ENCODE measurements around the gene WDR44. TPM values are rescaled to one million over a fixed set of nuclear protein-coding genes. Genes with fewer than 3 reads are reported as not detected.
"Not testable (repeated sequence)": the region's sequence is repeated elsewhere in the genome, so short reads cannot be mapped to it uniquely, and the experiment has no call there.

WDR44 gene
- total and polyA plus RNA-seq, 2 donors (not counting 3 experiments of a cell fraction or from before 2014, with no cell fraction given), result 6.5 to 17.4 TPM

DNA sequence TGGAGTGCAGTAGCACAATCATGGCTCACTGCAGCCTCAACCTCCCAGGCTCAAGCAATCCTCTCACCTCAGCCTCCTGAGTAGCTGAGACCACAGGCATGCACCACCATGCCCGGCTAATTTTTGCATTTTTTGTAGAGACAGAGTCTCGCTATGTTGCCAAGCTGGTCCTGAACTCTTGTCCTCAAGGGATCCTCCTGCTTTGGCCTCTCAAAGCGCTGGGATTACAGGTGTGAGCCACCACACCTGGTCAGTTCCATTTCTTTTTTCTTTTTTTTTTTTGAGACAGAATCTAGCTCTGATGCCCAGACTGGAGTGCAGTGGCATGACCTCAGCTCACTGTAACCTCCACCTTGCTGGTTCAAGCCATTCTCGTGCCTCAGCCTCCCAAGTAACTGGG lies 136.5 kb downstream of the WDR44 start:
- H3K9me1 ChIP-seq (replicated peaks; ENCODE audit: control insufficient read depth, extremely low read depth, insufficient read depth, low read length); H3K9me3 ChIP-seq (replicated peaks; ENCODE audit: control insufficient read depth, insufficient read depth, low read length); H3K4me2 ChIP-seq (ENCODE audit: insufficient read depth, low read length); H3K36me3 ChIP-seq (ENCODE audit: control insufficient read depth in 2 of 2, extremely low read depth in 1 of 2, insufficient read depth in 2 of 2, low read length in 2 of 2); H3K27ac ChIP-seq (ENCODE audit: insufficient read depth, low read depth, low read length); CTCF ChIA-PET; intact Hi-C loops (cut with micrococcal nuclease); H3K4me1 ChIP-seq (ENCODE audit: control insufficient read depth, extremely low read depth, insufficient read depth, low read length); DNase-seq (ENCODE audit: low read depth, low spot score); POLR2A ChIA-PET; H2AFZ ChIP-seq (ENCODE audit: low read depth, low read length); FAIRE-seq; BruUV-seq (replicated peaks); H3K9ac ChIP-seq (replicated peaks; ENCODE audit: extremely low read depth, insufficient read depth, low read length); H3K4me3 ChIP-seq (replicated peaks in 1 of 3; ENCODE audit: insufficient read depth in 1 of 3, low read depth in 1 of 3, low read length in 3 of 3); H4K20me1 ChIP-seq (replicated peaks; ENCODE audit: control insufficient read depth, extremely low read depth, insufficient read depth, low read length); dilution Hi-C loops (cut with MboI; ENCODE audit: extremely low pct_ligation_motif_present, low sequenced_read_pairs); H3K27me3 ChIP-seq (ENCODE audit: control insufficient read depth in 2 of 2, insufficient read depth in 2 of 2, low read length in 2 of 2); H3K79me2 ChIP-seq (ENCODE audit: control insufficient read depth, insufficient read depth, low read length): not testable (repeated sequence)

DNA sequence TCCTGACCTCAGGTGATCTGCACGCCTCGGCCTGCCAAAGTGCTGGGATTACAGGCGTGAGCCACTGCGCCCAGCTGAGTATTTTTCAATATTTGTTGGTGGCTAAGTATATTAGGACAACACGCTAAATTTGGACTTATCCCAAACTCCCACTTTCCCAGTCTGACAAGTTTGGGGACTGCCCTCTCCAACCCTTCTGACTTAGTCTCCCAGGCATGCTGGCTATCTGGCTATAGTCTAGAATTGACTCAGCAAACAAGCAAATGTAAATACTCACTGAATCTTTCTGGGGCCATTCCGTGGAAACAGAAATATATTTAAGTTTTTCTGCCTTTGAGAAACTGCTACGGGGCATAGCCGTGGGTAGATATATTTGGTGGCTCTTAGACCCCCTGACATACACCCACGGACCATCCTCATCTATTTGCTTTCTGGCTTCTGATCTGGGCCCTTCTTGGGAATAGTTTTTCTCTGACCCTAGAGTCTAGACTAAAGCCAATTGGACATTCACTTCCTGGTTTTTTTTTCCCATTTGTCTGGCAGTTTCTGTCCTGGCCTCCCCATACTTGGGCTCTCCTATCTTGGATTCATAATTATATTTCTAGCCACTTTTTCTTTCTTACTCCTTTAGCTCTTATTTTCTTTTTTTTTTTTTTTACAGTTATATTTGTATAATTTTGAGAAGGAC lies 138.5 kb downstream of the WDR44 start:
- ChIA-PET CTCF (interaction anchor here (0.9 kb wide), 1 partner anchor 7 kb away, joined by 3 read pairs; no protein-coding TSS in a partner anchor), POLR2A (no interaction called here)
- no peak for TF ChIP-seq EZH2 (IDR thresholded peaks at IDR 0.05; ENCODE audit: borderline replicate concordance, low read depth, low read length, severe bottlenecking)
- no peak for TF ChIP-seq JUN (IDR thresholded peaks at IDR 0.05; ENCODE audit: borderline replicate concordance, insufficient read depth, insufficient read length, low read depth)
- no peak for TF ChIP-seq POLR2AphosphoS5 (IDR thresholded peaks at IDR 0.05; ENCODE audit: insufficient read depth, low read depth, low read length)
- TF ChIP-seq, protein P1, sequence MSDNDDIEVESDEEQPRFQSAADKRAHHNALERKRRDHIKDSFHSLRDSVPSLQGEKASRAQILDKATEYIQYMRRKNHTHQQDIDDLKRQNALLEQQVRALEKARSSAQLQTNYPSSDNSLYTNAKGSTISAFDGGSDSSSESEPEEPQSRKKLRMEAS (IDR thresholded peaks at IDR 0.05; ENCODE audit: insufficient read depth, insufficient read length), result no peak
- no peak for TF ChIP-seq MYC (IDR thresholded peaks at IDR 0.05; ENCODE audit: low read depth, low read length)
- no peak for TF ChIP-seq FOS (IDR thresholded peaks at IDR 0.05; ENCODE audit: borderline replicate concordance, insufficient read depth, low read length)
- no peak for TF ChIP-seq GATA2 (IDR thresholded peaks at IDR 0.05; ENCODE audit: insufficient read depth, insufficient read length, low read depth, low read length)
- TF ChIP-seq, protein P2, sequence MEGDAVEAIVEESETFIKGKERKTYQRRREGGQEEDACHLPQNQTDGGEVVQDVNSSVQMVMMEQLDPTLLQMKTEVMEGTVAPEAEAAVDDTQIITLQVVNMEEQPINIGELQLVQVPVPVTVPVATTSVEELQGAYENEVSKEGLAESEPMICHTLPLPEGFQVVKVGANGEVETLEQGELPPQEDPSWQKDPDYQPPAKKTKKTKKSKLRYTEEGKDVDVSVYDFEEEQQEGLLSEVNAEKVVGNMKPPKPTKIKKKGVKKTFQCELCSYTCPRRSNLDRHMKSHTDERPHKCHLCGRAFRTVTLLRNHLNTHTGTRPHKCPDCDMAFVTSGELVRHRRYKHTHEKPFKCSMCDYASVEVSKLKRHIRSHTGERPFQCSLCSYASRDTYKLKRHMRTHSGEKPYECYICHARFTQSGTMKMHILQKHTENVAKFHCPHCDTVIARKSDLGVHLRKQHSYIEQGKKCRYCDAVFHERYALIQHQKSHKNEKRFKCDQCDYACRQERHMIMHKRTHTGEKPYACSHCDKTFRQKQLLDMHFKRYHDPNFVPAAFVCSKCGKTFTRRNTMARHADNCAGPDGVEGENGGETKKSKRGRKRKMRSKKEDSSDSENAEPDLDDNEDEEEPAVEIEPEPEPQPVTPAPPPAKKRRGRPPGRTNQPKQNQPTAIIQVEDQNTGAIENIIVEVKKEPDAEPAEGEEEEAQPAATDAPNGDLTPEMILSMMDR (IDR thresholded peaks at IDR 0.05; ENCODE audit: extremely low read depth in 1 of 2, insufficient read depth in 1 of 2, low read depth in 1 of 2, low read length in 2 of 2), result no peak
- TF ChIP-seq POLR2A (IDR thresholded peaks at IDR 0.05; ENCODE audit: low read depth, low read length), result no peak
- H3K9me3 ChIP-seq (replicated peaks; ENCODE audit: control insufficient read depth, insufficient read depth, low read length), result no peaks in the 10 kb centered on the region
- no peak for FAIRE-seq
- intact Hi-C loops (cut with micrococcal nuclease), result no loop called here
- no peak overlapping the region for H3K4me3 ChIP-seq (replicated peaks in 1 of 3; ENCODE audit: insufficient read depth in 1 of 3, low read depth in 1 of 3, low read length in 3 of 3)
- no TSS peak for BruUV-seq (replicated peaks)
- H3K27me3 ChIP-seq (ENCODE audit: control insufficient read depth in 2 of 2, insufficient read depth in 2 of 2, low read length in 2 of 2), result no peaks in the 10 kb centered on the region
- no peak overlapping the region for H2AFZ ChIP-seq (ENCODE audit: low read depth, low read length)
- no peak for DNase-seq (ENCODE audit: low read depth, low spot score)
- H3K27ac ChIP-seq (ENCODE audit: insufficient read depth, low read depth, low read length), result no peak overlapping the region
- no peaks in the 10 kb centered on the region for H3K4me1 ChIP-seq (ENCODE audit: control insufficient read depth, extremely low read depth, insufficient read depth, low read length)
- H3K9ac ChIP-seq (replicated peaks; ENCODE audit: extremely low read depth, insufficient read depth, low read length), result no peak overlapping the region
- no peaks in the 10 kb centered on the region for H3K9me1 ChIP-seq (replicated peaks; ENCODE audit: control insufficient read depth, extremely low read depth, insufficient read depth, low read length)
- no peaks in the 10 kb centered on the region for H3K79me2 ChIP-seq (ENCODE audit: control insufficient read depth, insufficient read depth, low read length)
- dilution Hi-C loops (cut with MboI; ENCODE audit: extremely low pct_ligation_motif_present, low sequenced_read_pairs), result no loop called here
- H4K20me1 ChIP-seq (replicated peaks; ENCODE audit: control insufficient read depth, extremely low read depth, insufficient read depth, low read length), result no peaks in the 10 kb centered on the region
- no peak overlapping the region for H3K4me2 ChIP-seq (ENCODE audit: insufficient read depth, low read length)
- no peaks in the 10 kb centered on the region for H3K36me3 ChIP-seq (ENCODE audit: control insufficient read depth in 2 of 2, extremely low read depth in 1 of 2, insufficient read depth in 2 of 2, low read length in 2 of 2)

DNA sequence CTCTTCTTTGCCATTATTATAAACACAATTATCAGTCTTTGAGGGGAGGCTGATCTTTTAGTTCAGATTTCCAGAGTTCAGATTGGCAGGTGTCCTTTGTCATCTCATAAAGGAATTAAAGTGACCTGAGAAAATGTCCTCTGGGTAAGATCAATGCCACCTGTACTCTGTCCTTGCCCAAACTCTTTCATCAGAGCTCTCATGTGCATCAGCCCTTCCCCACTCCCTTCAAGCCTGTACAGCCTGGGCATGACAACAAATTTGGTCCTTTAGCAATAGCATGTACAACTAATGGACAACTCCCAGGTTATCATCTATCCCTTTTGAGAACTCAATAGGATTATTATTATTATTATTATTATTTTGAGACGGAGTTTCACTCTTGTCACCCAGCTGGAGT lies 140.8 kb downstream of the WDR44 start:
- POLR2A ChIA-PET; H3K4me2 ChIP-seq (ENCODE audit: insufficient read depth, low read length); H3K9ac ChIP-seq (replicated peaks; ENCODE audit: extremely low read depth, insufficient read depth, low read length); DNase-seq (ENCODE audit: low read depth, low spot score); H3K4me1 ChIP-seq (ENCODE audit: control insufficient read depth, extremely low read depth, insufficient read depth, low read length); H3K27me3 ChIP-seq (ENCODE audit: control insufficient read depth in 2 of 2, insufficient read depth in 2 of 2, low read length in 2 of 2); CTCF ChIA-PET; H3K27ac ChIP-seq (ENCODE audit: insufficient read depth, low read depth, low read length); H3K9me3 ChIP-seq (replicated peaks; ENCODE audit: control insufficient read depth, insufficient read depth, low read length); H3K9me1 ChIP-seq (replicated peaks; ENCODE audit: control insufficient read depth, extremely low read depth, insufficient read depth, low read length); FAIRE-seq; H3K36me3 ChIP-seq (ENCODE audit: control insufficient read depth in 2 of 2, extremely low read depth in 1 of 2, insufficient read depth in 2 of 2, low read length in 2 of 2); dilution Hi-C loops (cut with MboI; ENCODE audit: extremely low pct_ligation_motif_present, low sequenced_read_pairs); BruUV-seq (replicated peaks); H3K4me3 ChIP-seq (replicated peaks in 1 of 3; ENCODE audit: insufficient read depth in 1 of 3, low read depth in 1 of 3, low read length in 3 of 3); intact Hi-C loops (cut with micrococcal nuclease); H4K20me1 ChIP-seq (replicated peaks; ENCODE audit: control insufficient read depth, extremely low read depth, insufficient read depth, low read length); H2AFZ ChIP-seq (ENCODE audit: low read depth, low read length); H3K79me2 ChIP-seq (ENCODE audit: control insufficient read depth, insufficient read depth, low read length): not testable (repeated sequence)
